ENCODE measurements around the gene ASPM. TPM values are rescaled to one million over a fixed set of nuclear protein-coding genes. Genes with fewer than 3 reads are reported as not detected.

Gene ASPM
- total RNA-seq, 2 experiments from 2014 or later, result 0.25 to 0.36 TPM

Other genes starting within 250 kb of the ASPM start
- not detected for gene CFHR2, start 202.9 kb downstream of the ASPM start, total RNA-seq
- gene CFHR5, start 169.1 kb downstream of the ASPM start, total RNA-seq, result not detected
- gene F13B, start 79.4 kb downstream of the ASPM start, total RNA-seq, result not detected
- 1 to 10 TPM; 5.1 to 5.2 TPM for gene ZBTB41, start 54.6 kb upstream of the ASPM start, total RNA-seq
- gene CRB1, start 121.6 kb upstream of the ASPM start, total RNA-seq, result under 1 TPM; 0.17 to 0.25 TPM